ENCODE results near the gene KRTAP1-3.
"Not testable (repeated sequence)": the region's sequence is repeated elsewhere in the genome, so short reads cannot be mapped to it uniquely, and the experiment has no call there.

KRTAP1-3 gene

DNA sequence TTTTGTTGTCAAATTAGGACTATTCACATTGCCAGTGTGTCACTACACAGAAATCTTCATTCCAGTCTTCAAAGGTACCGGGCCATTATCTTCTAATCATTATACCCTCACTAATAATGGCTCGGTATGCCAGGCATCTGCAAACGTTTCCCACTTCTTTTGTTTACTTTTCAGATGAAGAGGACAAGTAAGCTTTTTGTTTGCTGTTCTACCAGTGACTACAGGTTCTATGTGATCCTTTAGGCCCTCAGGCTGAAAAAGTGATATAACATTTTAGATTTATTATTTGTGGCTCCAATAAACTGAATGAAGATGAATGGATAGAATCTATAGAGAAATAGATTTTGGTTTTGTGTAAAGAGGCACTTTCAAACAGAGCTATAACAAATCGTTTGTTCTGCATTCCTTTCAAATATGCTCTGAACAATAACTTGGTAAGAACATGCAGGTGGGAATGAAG, 25.3 kb downstream of the KRTAP1-3 start:
- DNase-seq = peak; percentile 30

DNA sequence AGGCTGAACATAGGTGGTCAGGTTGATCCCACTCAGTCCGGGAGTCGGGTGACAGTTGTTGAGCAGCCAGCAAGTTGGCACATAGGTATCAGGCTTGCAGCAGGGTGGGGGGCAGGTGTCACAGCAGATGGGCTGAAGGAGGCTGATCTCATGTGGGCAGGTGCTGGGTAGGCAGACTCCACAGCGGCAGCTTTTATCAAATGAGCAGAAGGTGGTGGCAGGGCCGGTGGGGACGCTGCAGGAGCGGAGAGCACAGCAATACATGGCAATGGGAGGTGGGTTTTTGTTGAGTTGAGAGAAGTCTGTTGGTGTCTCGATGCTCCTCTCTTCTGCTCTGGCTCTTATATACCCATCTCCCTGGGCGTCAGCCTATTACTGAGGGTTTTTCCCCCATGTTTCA, 25.9 kb downstream of the KRTAP1-3 start, which contains the start of gene KRTAP3-1:
TSS of gene KRTAP3-1 (minus strand) at position 318 of the 400 bp plus-strand sequence. CDS start at position 264, 54 bp downstream.
- no peak for DNase-seq

DNA sequence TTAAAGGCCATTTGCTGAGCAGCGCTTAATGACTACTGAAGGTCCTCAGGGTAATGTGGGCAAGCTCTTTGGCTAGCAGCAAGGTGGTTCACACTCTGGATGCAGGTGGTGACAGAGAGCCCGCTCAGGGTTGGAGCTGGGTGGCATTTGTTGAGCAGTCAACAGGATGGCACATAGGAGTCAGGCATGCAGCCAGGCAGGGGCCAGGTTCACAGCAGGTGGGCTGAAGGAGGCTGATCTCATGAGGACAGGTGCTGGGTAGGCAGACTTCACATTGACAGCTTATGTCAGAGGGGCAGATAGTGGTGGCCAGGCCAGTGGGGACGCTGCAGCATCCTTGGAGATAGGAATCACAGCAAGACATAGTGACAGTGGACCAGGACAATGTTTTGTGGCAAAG, 30.3 kb downstream of the KRTAP1-3 start:
- peak; percentile 53 for DNase-seq

DNA sequence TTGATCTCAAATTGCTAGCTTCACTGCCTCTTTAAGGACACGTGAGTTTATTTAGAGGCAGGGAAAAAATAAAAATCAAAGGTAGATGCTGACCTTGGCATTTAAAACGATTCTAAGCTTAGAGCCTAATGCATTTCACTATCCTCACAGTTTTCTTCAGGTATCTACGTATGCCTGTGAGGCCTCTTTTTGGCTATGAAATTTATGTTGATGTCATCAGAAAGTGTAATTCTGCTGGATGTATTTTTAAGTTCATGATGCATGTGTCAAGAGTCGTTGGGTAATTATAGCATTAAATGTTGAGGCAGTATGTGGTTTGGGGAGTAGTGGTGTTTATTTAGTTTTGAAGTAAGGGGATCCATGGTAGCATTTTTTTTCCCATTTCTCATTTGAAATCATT, 30.7 kb downstream of the KRTAP1-3 start:
- peak; percentile 61 for DNase-seq

DNA sequence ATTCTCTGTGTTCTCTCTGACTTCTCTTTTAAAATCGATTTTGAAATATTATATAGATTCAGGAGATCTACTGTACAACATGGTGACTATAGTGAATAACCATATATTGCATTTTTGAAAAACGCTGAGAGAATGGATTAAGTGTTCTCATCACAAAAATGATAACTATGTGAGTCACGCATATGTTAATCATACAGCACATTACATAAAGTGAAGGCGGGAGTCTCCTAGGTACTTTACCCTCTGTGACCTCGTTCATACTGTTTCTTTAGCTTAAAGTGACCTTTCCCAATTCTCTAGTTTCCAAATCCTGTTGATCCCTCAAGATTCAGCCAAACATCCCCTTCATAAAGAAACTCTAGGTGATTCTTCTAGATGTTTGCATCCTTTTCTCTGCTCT, 31.9 kb downstream of the KRTAP1-3 start:
- DNase-seq = no peak

DNA sequence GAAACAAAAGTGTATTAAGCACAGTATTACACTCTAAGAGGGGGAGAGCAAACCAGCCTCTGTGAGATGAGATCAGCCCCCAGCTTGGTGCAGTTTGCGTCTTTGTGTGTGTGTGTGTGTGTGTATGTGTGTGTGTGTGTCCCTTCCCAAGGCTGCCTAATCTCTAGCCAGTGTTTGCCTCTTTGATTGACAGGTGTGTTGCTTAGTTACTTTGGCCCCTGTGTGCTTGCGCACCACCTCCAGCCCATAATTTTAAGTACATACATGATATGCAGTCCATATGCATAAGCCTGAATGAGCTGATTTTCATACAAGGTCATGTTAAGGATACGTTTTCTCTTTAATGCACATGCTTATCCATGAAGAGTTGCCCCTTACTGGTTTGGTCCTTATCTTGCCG, 32.9 kb downstream of the KRTAP1-3 start:
- no peak for DNase-seq

DNA sequence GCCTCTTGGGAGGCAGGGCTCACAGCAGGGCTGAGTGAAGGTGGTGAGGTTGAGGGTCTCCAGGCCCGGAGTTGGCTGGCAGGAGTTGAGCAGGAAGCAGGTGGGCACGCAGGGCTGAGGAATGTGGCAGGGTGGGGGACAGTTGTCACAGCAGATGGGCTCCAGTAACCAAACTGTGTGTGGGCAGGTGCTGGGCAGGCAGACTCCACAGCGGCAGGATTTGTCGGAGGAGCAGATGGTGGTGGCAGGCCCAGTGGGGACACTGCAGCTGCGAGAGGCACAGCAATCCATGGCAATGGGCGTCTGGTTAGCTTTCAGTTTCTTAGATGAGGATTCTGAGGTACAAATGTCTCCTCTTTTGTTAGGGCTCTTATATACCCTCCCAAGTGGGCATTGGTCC, 35.1 kb downstream of the KRTAP1-3 start, which contains the start of gene KRTAP3-2:
TSS of gene KRTAP3-2 (minus strand) at position 344 of the 400 bp plus-strand sequence. CDS start at position 291, 53 bp downstream.
- not testable (repeated sequence) for DNase-seq

DNA sequence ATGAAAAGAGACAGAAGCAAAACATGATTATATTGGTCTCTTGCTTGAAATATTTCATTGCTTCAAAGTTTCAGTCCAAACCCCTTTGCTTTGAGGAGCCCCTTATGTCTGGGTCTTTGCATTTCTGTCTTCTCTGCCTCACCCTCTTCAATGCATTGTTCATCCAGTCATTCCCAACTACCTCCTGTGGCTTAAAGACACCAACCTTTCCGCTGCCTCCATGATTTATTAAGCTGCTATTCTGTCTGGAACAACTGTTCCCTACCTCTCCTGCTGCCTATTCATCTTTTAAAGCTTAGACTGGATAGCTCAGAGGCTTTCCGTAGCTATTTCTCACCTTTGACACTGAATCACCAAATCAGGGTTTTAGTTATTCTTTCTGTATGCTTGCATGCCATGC, 37.3 kb downstream of the KRTAP1-3 start:
- no peak for DNase-seq

DNA sequence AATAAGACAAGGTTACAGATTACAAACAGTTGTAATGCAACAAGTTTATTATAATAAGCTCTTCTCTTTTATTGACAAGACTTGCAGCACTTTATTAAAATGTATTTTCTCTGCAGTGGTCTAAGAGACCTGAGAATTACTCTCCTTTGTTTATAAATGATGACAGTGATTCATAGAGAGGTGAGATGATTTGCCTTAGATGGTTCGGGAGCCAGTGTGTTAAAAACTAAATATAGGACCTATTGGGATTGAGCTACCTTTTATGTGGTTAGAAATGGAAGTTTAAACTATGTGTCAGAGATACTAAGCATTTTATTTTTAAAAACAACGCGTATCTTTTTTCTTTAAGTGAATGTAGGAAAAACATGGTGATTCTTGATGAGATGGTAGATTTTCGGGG, 37.8 kb downstream of the KRTAP1-3 start:
- DNase-seq = no peak

DNA sequence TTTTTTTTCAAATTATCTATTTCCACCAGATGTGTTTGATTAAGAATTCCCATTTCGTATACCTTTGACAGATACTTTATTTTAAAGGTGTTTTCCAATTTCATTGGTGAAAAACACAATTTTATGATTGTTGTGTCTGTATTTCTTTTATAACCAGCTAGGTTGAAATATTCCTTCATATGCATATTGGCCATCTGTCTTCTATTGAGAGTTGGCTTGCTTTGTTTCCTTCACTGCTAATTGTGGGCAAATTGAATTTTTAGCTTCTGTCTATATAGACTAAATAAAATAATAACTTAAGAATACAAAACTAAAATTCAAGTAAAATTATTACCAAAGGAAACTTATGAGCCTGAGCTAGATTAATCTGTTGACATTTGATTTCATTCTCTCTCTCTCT, 39.6 kb downstream of the KRTAP1-3 start:
- no peak for DNase-seq

DNA sequence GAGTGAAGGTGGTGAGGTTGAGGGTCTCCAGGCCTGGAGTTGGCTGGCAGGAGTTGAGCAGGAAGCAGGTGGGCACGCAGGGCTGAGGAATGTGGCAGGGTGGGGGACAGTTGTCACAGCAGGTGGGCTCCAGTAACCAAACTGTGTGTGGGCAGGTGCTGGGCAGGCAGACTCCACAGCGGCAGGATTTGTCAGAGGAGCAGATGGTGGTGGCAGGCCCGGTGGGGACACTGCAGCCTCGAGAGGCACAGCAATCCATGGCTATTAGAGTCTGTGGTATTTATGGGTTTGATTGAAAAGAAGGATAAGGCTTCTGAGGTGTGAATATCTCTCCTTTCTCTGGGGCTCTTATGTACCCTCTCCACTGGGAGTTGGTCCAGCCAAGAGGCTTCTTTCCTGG, 40.8 kb downstream of the KRTAP1-3 start, which contains the start of gene KRTAP3-3:
TSS of gene KRTAP3-3 (minus strand) at position 326 of the 400 bp plus-strand sequence. CDS start at position 259, 67 bp downstream.
- no peak for DNase-seq

DNA sequence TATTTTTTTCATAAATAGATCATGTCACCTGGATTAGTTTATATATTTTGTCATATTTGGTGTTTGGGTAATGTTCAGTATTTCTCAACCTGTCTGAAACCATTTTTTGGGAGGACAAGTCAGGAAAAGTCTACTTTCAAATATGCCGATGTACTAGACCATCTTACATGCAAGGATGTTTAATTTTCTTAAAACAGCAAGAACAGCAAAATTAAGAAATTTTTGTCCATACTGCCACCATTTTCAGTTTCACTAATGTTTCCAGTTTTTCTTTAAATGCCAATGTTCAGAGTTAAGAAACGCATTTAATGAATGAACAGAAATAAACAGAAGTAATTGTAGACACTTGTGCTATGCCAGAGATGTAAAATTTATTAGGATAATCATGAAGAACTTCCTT, 41.6 kb downstream of the KRTAP1-3 start:
- no peak for DNase-seq

DNA sequence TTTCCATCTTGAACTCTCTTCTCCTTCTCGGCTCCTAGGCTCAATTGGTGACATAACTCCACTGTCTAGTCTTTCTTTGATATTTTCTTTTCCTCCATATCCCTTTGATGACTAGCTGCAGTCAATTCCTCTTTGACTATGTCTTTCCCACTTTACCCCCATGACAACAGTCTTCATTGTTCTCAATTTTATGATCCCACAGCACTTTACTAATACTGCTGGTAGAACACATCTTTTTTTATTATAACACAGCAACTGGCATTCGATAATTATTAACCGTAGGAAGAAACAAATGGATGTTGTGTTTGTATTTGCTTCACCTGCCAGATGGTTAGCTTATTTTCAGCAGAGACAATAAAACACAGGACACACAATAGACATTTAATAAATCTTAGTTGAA, 42.0 kb downstream of the KRTAP1-3 start:
- DNase-seq = no peak

DNA sequence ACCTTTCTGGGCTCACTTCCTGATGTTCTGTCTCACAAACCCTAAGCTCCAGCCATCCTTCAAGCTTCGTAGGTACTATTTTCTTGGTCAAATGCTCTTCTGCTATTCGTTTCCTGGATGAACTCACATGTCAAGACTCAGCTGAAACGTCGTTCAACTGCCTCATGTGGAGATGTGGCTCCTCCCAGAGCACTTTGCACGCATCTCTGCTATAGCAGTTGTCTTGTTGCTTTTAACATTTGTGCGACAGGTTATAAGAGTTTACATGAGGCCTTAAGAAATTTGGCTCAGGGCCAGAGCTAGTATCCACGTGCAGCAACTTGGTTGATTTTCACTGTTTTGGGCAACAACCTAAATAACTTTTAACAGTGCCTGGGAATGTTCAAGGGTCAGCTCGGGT, 47.8 kb downstream of the KRTAP1-3 start:
- DNase-seq = no peak

DNA sequence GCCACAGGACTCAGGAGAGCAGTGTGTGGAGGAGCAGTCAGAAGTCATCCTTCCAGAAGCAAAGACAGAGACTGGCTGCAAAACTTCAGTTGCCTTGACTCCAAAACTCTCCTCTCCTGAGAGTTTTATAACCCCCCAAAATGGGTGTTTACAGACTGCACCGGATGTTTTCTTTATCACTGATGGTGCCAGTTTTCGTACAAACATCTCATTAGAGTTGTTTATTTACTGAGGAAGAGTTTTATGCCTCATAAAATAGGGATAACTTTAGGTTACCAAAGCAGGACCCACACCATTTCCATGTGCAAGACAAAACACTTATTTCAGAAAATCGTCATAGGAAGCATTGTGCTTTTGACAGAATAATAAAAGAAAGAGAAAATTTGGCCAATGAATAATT, 50.4 kb downstream of the KRTAP1-3 start, which contains the start of gene KRT40:
TSS of gene KRT40 (minus strand) at position 101 of the 400 bp plus-strand sequence. CDS start at position 48, 53 bp downstream.
- no peak for DNase-seq

All from DMS79 treated with DMSO at 0.1 percent for 48 hours (cell line).